PC-9 (cell line): ENCODE results near the gene TTBK1. TPM values are rescaled to one million over a fixed set of nuclear protein-coding genes. Genes with fewer than 3 reads are reported as not detected.

ENCODE experiments used
- BruUV-seq: library from RNA; stranded (reverse); fragments of 400-500 nt; replicated peaks from 2 replicates; lab custom pipeline; 2021; lab: Mats Ljungman, UMichigan
- CTCF ChIA-PET: fragments of 300-600 bp; sonication (Branson Sonifier 250); formaldehyde crosslinking; loops from one replicate; lab custom pipeline; 2022; ENCODE audit warnings: antibody characterized with exemption; lab: Charles Lee
- POLR2A ChIA-PET: fragments of 300-600 bp; sonication (Branson Sonifier 250); formaldehyde crosslinking; loops from one replicate; lab custom pipeline; 2022; ENCODE audit warnings: antibody characterized with exemption; ENCODE audit not compliant: unreplicated experiment; lab: Charles Lee
- DNase-seq, 2 experiments: peaks; one replicate each; pipeline versions ENCODE4 v3.0.0 to v3.0.0-alpha.2; 2015 to 2022; ENCODE audit warnings: mixed read lengths in 1 of 2
- H2AFZ ChIP-seq: fragments of 200-600 bp; sonication (generic); 2 replicates; pipeline ENCODE4 v1.8.1; 2017; ENCODE audit warnings: antibody characterized with exemption
- H3F3A ChIP-seq: fragments of 200-600 bp; sonication (generic); 2 replicates; pipeline ENCODE4 v1.8.1; 2017; ENCODE audit warnings: antibody characterized with exemption, mild to moderate bottlenecking, low read depth; ENCODE audit not compliant: insufficient read depth
- H3K27ac ChIP-seq: fragments of 200-600 bp; sonication (generic); 2 replicates; pipeline ENCODE4 v1.6.1; 2016; ENCODE audit warnings: mixed run types
- H3K27me3 ChIP-seq: fragments of 200-600 bp; sonication (generic); 2 replicates; pipeline ENCODE4 v1.6.1; 2016; ENCODE audit warnings: low read depth, mixed run types; ENCODE audit not compliant: insufficient read depth
- H3K36me3 ChIP-seq: fragments of 200-600 bp; sonication (generic); 2 replicates; pipeline ENCODE4 v1.6.1; 2016; ENCODE audit warnings: low read depth, mixed run types
- H3K4me1 ChIP-seq: fragments of 200-600 bp; sonication (generic); replicated peaks from 2 replicates; pipeline ENCODE4 v1.6.1; 2016; ENCODE audit warnings: mixed run types; ENCODE audit not compliant: insufficient read depth
- H3K4me2 ChIP-seq: fragments of 200-600 bp; sonication (generic); 2 replicates; pipeline ENCODE4 v1.6.1; 2017; ENCODE audit warnings: mixed run types
- H3K4me3 ChIP-seq: fragments of 200-600 bp; sonication (generic); 2 replicates; pipeline ENCODE4 v1.6.1; 2016; ENCODE audit warnings: mixed run types
- H3K79me2 ChIP-seq: fragments of 200-600 bp; sonication (generic); 2 replicates; pipeline ENCODE4 v1.6.1; 2017; ENCODE audit warnings: low read depth, mixed run types
- H3K9me2 ChIP-seq: fragments of 200-600 bp; sonication (generic); 2 replicates; pipeline ENCODE4 v1.8.1; 2017; ENCODE audit warnings: mild to moderate bottlenecking; ENCODE audit not compliant: insufficient read depth
- H3K9me3 ChIP-seq: fragments of 200-600 bp; sonication (generic); 2 replicates; pipeline ENCODE4 v1.8.1; 2016; ENCODE audit warnings: low read depth; ENCODE audit not compliant: insufficient read depth
- H4K20me1 ChIP-seq: fragments of 200-600 bp; sonication (generic); 2 replicates; pipeline ENCODE4 v1.8.1; 2017; ENCODE audit not compliant: insufficient read depth
- EZH2 ChIP-seq: fragments of 200-600 bp; sonication (generic); IDR thresholded peaks from 2 replicates; pipeline ENCODE4 v1.8.0; 2017; ENCODE audit warnings: antibody characterized with exemption, low read depth
- intact Hi-C: fragments of 100-400 bp; cut with micrococcal nuclease; formaldehyde crosslinking; loops from one replicate; pipeline ENCODE4 v1.10.0; 2022; ENCODE audit not compliant: unreplicated experiment
- total RNA-seq: library from RNA; stranded (reverse); gene quantifications from 2 replicates; pipeline ENCODE4 v1.2.3, GENCODE V29; 2021
- TF ChIP-seq, protein P1 (sequence below): fragments of 200-600 bp; sonication (generic); conservative IDR thresholded peaks from 2 replicates; pipeline ENCODE4 v1.6.1; 2017; ENCODE audit warnings: mixed run types, antibody characterized with exemption, mild to moderate bottlenecking, moderate library complexity

Gene TTBK1
- total RNA-seq, 1 experiment from 2014 or later, result 0.07 TPM

DNA sequence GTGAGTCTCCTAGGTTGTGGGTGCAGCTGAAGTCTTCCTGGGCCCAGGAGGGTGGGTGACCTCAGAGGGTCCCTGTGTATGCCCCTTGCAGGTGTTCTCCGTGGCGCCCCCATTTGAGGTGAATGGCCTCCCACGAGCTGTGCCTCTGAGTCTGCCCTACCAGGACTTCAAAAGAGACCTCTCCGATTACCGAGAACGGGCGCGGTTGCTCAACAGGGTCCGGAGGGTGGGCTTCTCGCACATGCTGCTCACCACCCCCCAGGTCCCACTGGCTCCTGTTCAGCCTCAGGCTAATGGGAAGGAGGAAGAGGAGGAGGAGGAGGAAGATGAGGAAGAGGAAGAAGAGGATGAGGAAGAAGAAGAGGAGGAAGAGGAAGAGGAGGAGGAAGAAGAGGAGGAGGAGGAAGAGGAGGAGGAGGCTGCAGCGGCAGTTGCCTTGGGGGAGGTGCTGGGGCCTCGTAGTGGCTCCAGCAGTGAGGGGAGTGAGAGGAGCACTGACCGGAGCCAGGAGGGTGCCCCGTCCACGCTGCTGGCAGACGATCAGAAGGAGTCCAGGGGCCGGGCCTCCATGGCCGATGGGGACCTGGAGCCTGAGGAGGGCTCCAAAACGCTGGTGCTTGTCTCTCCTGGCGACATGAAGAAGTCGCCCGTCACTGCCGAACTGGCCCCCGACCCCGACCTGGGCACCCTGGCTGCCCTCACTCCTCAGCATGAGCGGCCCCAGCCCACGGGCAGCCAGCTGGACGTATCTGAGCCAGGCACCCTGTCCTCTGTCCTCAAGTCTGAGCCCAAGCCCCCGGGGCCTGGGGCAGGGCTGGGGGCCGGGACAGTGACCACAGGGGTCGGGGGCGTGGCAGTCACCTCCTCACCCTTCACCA is 39.6 kb downstream of the TTBK1 start:
- DNase-seq, result no peak
- intact Hi-C loops, result no loop called here
- Histone ChIP-seq H3K36me3 (no peaks in the 10 kb centered on the region), H3K4me1 (no peaks in the 10 kb centered on the region), H2AFZ (no peak overlapping the region), H3K27me3 (peaks cover 30% of the 10 kb centered on the region), H3K4me3 (no peak overlapping the region), H3K9me3 (no peaks in the 10 kb centered on the region), H3F3A (no peaks in the 10 kb centered on the region), H3K27ac (no peak overlapping the region), H3K4me2 (no peak overlapping the region), H3K79me2 (no peaks in the 10 kb centered on the region), H4K20me1 (no peaks in the 10 kb centered on the region), H3K9me2 (no peaks in the 10 kb centered on the region)
- no TSS peak for BruUV-seq
- TF ChIP-seq, protein P1, sequence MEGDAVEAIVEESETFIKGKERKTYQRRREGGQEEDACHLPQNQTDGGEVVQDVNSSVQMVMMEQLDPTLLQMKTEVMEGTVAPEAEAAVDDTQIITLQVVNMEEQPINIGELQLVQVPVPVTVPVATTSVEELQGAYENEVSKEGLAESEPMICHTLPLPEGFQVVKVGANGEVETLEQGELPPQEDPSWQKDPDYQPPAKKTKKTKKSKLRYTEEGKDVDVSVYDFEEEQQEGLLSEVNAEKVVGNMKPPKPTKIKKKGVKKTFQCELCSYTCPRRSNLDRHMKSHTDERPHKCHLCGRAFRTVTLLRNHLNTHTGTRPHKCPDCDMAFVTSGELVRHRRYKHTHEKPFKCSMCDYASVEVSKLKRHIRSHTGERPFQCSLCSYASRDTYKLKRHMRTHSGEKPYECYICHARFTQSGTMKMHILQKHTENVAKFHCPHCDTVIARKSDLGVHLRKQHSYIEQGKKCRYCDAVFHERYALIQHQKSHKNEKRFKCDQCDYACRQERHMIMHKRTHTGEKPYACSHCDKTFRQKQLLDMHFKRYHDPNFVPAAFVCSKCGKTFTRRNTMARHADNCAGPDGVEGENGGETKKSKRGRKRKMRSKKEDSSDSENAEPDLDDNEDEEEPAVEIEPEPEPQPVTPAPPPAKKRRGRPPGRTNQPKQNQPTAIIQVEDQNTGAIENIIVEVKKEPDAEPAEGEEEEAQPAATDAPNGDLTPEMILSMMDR, result no peak
- TF ChIP-seq EZH2, result no peak
- ChIA-PET POLR2A (no interaction called here), CTCF (no interaction called here)

DNA sequence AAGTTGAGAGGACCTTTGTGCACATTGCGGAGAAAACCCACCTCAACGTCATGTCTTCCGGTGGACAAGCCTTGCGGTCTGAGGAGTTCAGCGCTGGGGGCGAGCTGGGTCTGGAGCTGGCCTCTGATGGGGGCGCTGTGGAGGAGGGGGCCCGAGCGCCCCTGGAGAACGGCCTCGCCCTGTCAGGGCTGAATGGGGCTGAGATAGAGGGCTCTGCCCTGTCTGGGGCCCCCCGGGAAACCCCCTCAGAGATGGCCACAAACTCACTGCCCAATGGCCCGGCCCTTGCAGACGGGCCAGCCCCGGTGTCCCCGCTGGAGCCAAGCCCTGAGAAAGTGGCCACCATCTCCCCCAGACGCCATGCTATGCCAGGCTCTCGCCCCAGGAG is 40.2 kb downstream of the TTBK1 start:
- Histone ChIP-seq H3F3A (no peaks in the 10 kb centered on the region), H3K36me3 (no peaks in the 10 kb centered on the region), H3K27ac (no peak overlapping the region), H2AFZ (no peak overlapping the region), H3K4me1 (no peaks in the 10 kb centered on the region), H3K9me3 (no peaks in the 10 kb centered on the region), H3K9me2 (no peaks in the 10 kb centered on the region), H3K4me2 (no peak overlapping the region), H3K4me3 (no peak overlapping the region), H3K79me2 (no peaks in the 10 kb centered on the region), H4K20me1 (no peaks in the 10 kb centered on the region), H3K27me3 (peaks cover 30% of the 10 kb centered on the region)
- no peak for DNase-seq
- no TSS peak for BruUV-seq
- TF ChIP-seq, protein P1, result no peak
- no peak for TF ChIP-seq EZH2
- POLR2A ChIA-PET, result no interaction called here
- intact Hi-C loops, result no loop called here
- CTCF ChIA-PET, result no interaction called here

DNA sequence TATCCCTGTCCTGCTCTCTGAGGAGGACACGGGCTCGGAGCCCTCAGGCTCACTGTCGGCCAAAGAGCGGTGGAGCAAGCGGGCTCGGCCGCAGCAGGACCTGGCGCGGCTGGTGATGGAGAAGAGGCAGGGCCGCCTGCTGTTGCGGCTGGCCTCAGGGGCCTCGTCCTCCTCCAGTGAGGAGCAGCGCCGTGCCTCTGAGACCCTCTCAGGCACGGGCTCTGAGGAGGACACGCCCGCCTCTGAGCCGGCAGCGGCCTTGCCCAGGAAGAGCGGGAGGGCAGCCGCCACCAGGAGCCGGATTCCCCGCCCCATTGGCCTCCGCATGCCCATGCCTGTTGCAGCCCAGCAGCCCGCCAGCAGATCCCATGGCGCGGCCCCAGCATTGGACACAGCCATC is 40.6 kb downstream of the TTBK1 start:
- ChIA-PET CTCF (no interaction called here), POLR2A (no interaction called here)
- no peak overlapping the region for H2AFZ ChIP-seq
- peaks cover 30% of the 10 kb centered on the region for H3K27me3 ChIP-seq
- intact Hi-C loops, result no loop called here
- H3K27ac ChIP-seq, result no peak overlapping the region
- no peaks in the 10 kb centered on the region for H3K79me2 ChIP-seq
- H3K9me2 ChIP-seq, result no peaks in the 10 kb centered on the region
- H3K4me1 ChIP-seq, result no peaks in the 10 kb centered on the region
- no peaks in the 10 kb centered on the region for H4K20me1 ChIP-seq
- H3K36me3 ChIP-seq, result no peaks in the 10 kb centered on the region
- no TSS peak for BruUV-seq
- H3F3A ChIP-seq, result no peaks in the 10 kb centered on the region
- no peak overlapping the region for H3K4me3 ChIP-seq
- no peak for DNase-seq
- no peak overlapping the region for H3K4me2 ChIP-seq
- no peak for TF ChIP-seq EZH2
- TF ChIP-seq, protein P1, result no peak
- no peaks in the 10 kb centered on the region for H3K9me3 ChIP-seq
